Measurements from ENCODE around the gene OR4L1.
"Not testable (repeated sequence)": the region's sequence is repeated elsewhere in the genome, so short reads cannot be mapped to it uniquely, and the experiment has no call there.

Gene OR4L1, protein sequence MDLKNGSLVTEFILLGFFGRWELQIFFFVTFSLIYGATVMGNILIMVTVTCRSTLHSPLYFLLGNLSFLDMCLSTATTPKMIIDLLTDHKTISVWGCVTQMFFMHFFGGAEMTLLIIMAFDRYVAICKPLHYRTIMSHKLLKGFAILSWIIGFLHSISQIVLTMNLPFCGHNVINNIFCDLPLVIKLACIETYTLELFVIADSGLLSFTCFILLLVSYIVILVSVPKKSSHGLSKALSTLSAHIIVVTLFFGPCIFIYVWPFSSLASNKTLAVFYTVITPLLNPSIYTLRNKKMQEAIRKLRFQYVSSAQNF

DNA sequence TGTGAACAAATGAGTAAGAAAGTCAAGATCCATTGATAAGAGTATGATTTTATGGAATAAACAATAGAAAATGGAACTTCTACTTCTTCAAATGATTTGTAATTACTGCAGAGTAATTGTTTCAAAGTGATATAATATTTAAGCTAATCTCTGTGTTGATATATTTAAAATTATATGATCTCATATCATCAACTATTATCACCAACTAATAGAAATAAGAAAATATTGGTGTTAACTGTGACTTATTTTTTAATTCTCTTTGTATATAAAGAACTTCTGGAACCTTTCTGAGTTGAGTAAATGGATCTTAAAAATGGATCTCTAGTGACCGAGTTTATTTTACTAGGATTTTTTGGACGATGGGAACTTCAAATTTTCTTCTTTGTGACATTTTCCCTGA is at the start of gene OR4L1:
Gene OR4L1, plus strand, starts transcription at position 301 of the 400 bp plus-strand sequence. Its CDS starts 0 bp downstream, at position 301.
- no peak for DNase-seq

- no peak for DNase-seq
Measured at GRCh38 chr14:20019257-20019865, 40.5 kb upstream of the OR4L1 start, which contains the start of gene OR4K14. Gene OR4K14, minus strand, starts transcription at chr14:20019307. Its CDS starts 4,114 bp downstream, at chr14:20015193.

- DNase-seq: no peak
Measured at GRCh38 chr14:20031058-20031457, 28.8 kb upstream of the OR4L1 start.

GRCh38 chr14:20035449-20035848 is 24.4 kb upstream of the OR4L1 start:
- DNase-seq: no peak

DNA sequence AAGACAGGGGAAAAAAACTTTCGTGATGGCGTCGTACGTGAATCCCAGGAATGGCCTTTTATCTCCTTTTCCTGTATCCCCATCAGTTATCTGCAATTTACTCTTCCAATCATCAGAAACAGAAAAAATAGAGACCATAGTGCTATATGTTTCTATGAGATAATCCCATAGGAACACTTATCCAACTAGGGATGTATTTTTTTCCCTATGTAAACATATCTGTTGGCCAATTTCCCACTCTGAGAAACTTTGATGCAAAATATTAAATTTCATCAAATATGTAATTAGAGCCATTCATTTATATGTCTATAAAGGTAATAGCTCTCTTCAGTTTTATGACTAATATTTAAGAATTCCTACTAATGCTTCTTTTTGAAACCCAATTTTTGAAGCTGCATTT is 23.9 kb upstream of the OR4L1 start, which contains the start of gene OR4K13:
Gene OR4K13, minus strand, starts transcription at position 101 of the 400 bp plus-strand sequence. CDS start 1,280 bp downstream, outside the sequence.
- no peak for DNase-seq

- no peak for DNase-seq
Measured at GRCh38 chr14:20044243-20044642, 15.6 kb upstream of the OR4L1 start.

- no peak for DNase-seq
Measured at GRCh38 chr14:20048202-20048601, 11.6 kb upstream of the OR4L1 start.

- DNase-seq: no peak
Measured at GRCh38 chr14:20092050-20092449, 32.2 kb downstream of the OR4L1 start.

DNA sequence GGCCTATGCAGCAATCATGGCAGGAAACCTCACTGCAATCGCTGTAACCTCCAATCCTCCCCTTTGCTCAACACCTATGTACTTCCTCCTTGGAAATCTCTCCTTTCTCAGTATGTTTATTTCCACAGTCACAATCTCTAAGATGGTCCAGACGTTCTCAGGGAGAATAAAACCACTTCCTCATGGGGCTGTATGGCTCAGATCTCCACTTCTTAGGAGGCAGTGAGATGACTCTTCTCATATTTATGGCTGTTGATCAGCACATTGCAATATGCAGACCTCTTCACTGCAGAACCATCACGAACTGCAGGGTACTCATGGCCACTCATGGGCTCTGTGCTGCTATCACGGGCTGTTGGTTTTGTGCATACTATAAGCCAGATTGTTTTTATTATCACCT is 33.6 kb downstream of the OR4L1 start:
- DNase-seq: no peak

DNA sequence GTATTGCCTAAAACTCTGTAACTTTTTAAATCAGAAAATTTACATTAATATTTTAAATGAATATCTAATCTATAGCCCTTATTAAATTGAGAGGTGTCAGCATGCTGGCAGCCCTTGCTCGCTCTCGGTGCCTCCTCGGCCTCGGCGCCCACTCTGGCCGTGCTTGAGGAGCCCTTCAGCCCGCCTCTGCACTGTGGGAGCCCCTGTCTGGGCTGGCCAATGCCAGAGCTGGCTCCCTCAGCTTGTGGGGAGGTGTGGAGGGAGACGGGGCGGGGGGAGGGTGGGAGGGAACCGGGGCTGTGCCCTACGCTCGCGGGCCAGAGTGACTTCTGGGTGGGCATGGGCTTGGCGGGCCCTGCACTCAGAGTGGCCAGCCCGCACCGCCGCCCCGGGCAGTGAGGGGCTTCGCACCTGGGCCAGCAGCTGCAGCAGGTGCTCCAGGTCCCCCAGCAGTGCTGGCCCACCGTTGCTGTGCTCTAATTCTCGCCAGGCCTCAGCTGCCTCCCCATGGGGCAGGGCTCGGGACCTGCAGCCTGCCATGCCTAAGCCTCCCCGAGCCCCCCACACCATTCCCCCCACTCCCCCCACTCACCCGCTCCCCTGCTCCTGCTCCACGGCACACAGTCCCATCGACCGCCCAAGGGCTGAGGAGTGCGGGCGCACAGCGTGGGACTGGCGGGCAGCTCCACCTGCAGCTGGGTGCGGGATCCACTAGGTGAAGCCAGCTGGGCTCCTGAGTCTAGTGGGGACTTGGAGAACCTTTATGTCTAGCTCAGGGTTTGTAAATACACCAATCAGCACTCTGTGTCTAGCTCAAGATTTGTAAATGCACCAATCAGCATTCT is 39.3 kb downstream of the OR4L1 start:
- DNase-seq: not testable (repeated sequence)

- no peak for DNase-seq
Measured at GRCh38 chr14:20110438-20110837, 50.6 kb downstream of the OR4L1 start, which contains the start of gene OR4K17. Gene OR4K17, plus strand, starts transcription at chr14:20110739. Its CDS starts 6,761 bp downstream, at chr14:20117500.

Data from cerebellar nuclear complex (tissue), 1 donor.